Aorta (tissue), 5 donors: ENCODE data around the gene FBN3. TPM values are rescaled to one million over a fixed set of nuclear protein-coding genes. Genes with fewer than 3 reads are reported as not detected.

Experiments used
- ATAC-seq: fragments of 200-7000 bp; cut with Tn5 transposase; one replicate; pipeline ENCODE4 v1.9.1; 2022; ENCODE audit warnings: moderate library complexity; ENCODE audit not compliant: low FRiP score
- DNase-seq, 2 donors: peaks; one replicate each; pipeline ENCODE4 v3.0.0-alpha.2; 2020
- H3K27ac ChIP-seq, 2 donors: one replicate each; pipeline ENCODE4 v1.5.1; 2013; ENCODE audit warnings: low read length in 2 of 2, mild to moderate bottlenecking in 2 of 2, moderate library complexity in 2 of 2, control low read depth in 1 of 2, inconsistent platforms in 1 of 2, low read depth in 1 of 2
- H3K27me3 ChIP-seq, 2 donors: one replicate each; pipeline ENCODE4 v1.6.1; 2013; ENCODE audit warnings: control low read depth in 1 of 2, low read length in 1 of 2, mild to moderate bottlenecking in 1 of 2, moderate library complexity in 1 of 2; ENCODE audit not compliant: insufficient read depth in 2 of 2, control insufficient read depth in 1 of 2
- H3K36me3 ChIP-seq, 2 donors: one replicate each; pipeline ENCODE4 v1.6.1; 2013; ENCODE audit warnings: control low read depth in 1 of 2, low read length in 1 of 2, mild to moderate bottlenecking in 1 of 2; ENCODE audit not compliant: insufficient read depth in 2 of 2, control insufficient read depth in 1 of 2
- H3K4me1 ChIP-seq, 2 donors: one replicate each; pipeline ENCODE4 v1.6.1; 2013; ENCODE audit warnings: low read length in 2 of 2, control low read depth in 1 of 2, mild to moderate bottlenecking in 1 of 2, moderate library complexity in 1 of 2; ENCODE audit not compliant: insufficient read depth in 2 of 2, control insufficient read depth in 1 of 2
- H3K4me3 ChIP-seq, 2 donors: one replicate each; pipeline ENCODE4 v1.5.1; 2013; ENCODE audit warnings: low read length in 2 of 2, control low read depth in 1 of 2, mild to moderate bottlenecking in 1 of 2
- H3K9me3 ChIP-seq: one replicate; pipeline ENCODE4 v1.6.1; 2013; ENCODE audit warnings: mild to moderate bottlenecking, low read length; ENCODE audit not compliant: control insufficient read depth
- WGBS, 2 donors: extraction: QIAGEN DNeasy Blood & Tissue Kit; methylation state at CpG; one replicate each; pipeline ENCODE4 v1.1.7; 2013; 5-methylcytosine and 5-hydroxymethylcytosine counted together
- intact Hi-C, 2 donors: fragments of 100-400 bp; cut with DNase I; formaldehyde crosslinking; loops; one replicate each; pipeline versions ENCODE4 v1.14.2 to v1.15.0; 2022
- polyA plus RNA-seq, 2 donors: library from polyadenylated mRNA; stranded (reverse); fragments of 200-250 nt; gene quantifications; one replicate each; pipeline ENCODE4 v1.2.3, GENCODE V29; 2013
- total RNA-seq, 2 donors: library from RNA; stranded (reverse); fragmentation: NEBNext Ultra II Directional; extraction: Animal tissue kit (Norgen Biotek cat#: 25700); gene quantifications; one replicate each; pipeline ENCODE4 v1.2.1, GENCODE V29; 2021
- donor health status: healthy with polysubstance abuse.
- donor health status: Bipolar disorder and iron deficiency.
- donor health status: DM: no; HTN: no; CAD: no.
- donor health status: DM: no; HTN: no; CAD: no.
- donor health status: DM: yes; HTN: yes; CAD: no.

Gene FBN3
- total and polyA plus RNA-seq, 4 donors = not detected

GRCh38 chr19:8128551-8128950 lies 20.8 kb downstream of the FBN3 start:
- Histone ChIP-seq H3K9me3 (no peaks in the 10 kb centered on the region), H3K4me3 (no peak overlapping the region), H3K4me1 (no peaks in the 10 kb centered on the region), H3K36me3 (no peaks in the 10 kb centered on the region), H3K27ac (no peak overlapping the region), H3K27me3 (no peaks in the 10 kb centered on the region)
- DNase-seq (no peak), ATAC-seq (no peak)
- WGBS, 2 donors = 91% methylated on average over 8 of the region's 8 CpGs
- intact Hi-C loops = no loop called here

DNA sequence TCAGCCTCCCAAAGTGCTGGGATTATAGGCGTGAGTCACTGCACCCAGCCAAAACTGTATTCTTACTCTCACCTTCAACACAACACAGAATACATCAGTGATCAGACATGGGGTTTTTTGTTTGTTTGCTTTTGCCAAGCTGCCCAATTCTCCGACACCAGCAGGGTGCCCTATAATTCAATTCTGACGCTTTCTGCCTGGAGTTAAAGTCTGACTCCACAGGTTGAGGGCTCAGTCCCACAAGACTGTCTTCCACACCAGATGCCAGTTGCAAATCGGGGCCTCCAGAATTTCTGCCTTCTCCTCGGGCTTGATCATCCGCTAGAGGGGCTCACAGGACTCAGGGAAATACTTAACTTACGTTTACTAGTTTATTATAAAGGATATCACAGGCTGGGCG lies 22.1 kb downstream of the FBN3 start:
- Histone ChIP-seq H3K9me3 (no peaks in the 10 kb centered on the region), H3K4me3 (no peak overlapping the region), H3K27me3 (no peaks in the 10 kb centered on the region), H3K27ac (no peak overlapping the region), H3K36me3 (no peaks in the 10 kb centered on the region), H3K4me1 (no peaks in the 10 kb centered on the region)
- ATAC-seq (no peak), DNase-seq (no peak)
- 77 to 79% methylated on average over 8 of the region's 8 CpGs for WGBS, 2 donors
- intact Hi-C loops = no loop called here

- intact Hi-C loops = no loop called here
- no peak for DNase-seq
- H3K27me3 ChIP-seq = no peaks in the 10 kb centered on the region
- ATAC-seq = no peak
- H3K36me3 ChIP-seq = no peaks in the 10 kb centered on the region
- H3K4me1 ChIP-seq = no peaks in the 10 kb centered on the region
- 88 to 93% methylated on average over 18 of the region's 18 CpGs for WGBS, 2 donors
- H3K27ac ChIP-seq = no peak overlapping the region
- no peak overlapping the region for H3K4me3 ChIP-seq
- H3K9me3 ChIP-seq = no peaks in the 10 kb centered on the region
These were observed 22.9 kb downstream of the FBN3 start for GRCh38 chr19:8126511-8126910.

DNA sequence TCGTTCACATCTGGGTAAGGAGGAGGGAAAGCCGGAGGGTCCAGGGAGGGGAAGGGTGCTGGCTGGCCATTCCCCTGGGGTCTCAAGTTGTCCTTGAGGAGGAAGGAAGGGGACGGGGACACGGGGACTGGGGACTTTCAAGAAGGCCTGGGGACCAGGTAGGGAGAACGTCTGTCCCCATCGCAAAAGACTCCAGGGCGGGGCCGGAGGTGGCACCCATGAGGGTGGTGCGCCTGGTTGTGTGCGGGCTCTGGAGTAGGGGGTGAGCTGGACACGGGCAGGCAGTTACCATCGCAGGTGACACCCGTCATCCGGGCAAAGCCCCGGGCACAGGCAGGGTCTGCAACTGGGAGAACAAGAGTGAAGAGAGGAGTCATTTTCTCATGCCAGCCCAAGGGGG lies 23.4 kb downstream of the FBN3 start:
- intact Hi-C loops = no loop called here
- H3K4me1 ChIP-seq = no peaks in the 10 kb centered on the region
- 90 to 91% methylated on average over 15 of the region's 15 CpGs for WGBS, 2 donors
- H3K27ac ChIP-seq = no peak overlapping the region
- H3K27me3 ChIP-seq = no peaks in the 10 kb centered on the region
- DNase-seq (no peak), ATAC-seq (no peak)
- no peaks in the 10 kb centered on the region for H3K9me3 ChIP-seq
- no peaks in the 10 kb centered on the region for H3K36me3 ChIP-seq
- H3K4me3 ChIP-seq = no peak overlapping the region

DNA sequence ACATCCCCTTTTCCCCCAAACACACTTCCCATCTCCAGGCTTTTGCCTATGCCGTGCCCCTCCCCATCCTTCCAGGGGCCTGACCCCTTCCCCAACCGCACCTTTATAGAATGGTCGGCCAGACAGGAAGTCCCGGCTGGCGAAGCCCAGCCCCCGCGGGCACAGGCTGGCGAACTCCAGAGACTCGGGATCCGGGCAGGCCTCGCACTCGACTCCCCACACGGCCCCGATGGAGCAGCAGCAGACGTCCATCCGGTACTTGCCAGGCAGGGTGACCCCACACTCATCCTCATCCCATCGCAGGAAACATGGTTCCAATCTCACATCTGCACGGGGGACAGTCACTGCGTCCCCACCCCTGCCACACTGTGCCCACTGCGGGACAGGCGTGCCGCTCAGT lies 25.7 kb downstream of the FBN3 start:
- Histone ChIP-seq H3K36me3 (no peaks in the 10 kb centered on the region), H3K27ac (no peak overlapping the region), H3K9me3 (no peaks in the 10 kb centered on the region), H3K4me3 (no peak overlapping the region), H3K4me1 (no peaks in the 10 kb centered on the region), H3K27me3 (no peaks in the 10 kb centered on the region)
- WGBS, 2 donors = 91 to 93% methylated on average over 22 of the region's 22 CpGs
- no peak for ATAC-seq
- intact Hi-C loops = no loop called here
- DNase-seq = no peak

DNA sequence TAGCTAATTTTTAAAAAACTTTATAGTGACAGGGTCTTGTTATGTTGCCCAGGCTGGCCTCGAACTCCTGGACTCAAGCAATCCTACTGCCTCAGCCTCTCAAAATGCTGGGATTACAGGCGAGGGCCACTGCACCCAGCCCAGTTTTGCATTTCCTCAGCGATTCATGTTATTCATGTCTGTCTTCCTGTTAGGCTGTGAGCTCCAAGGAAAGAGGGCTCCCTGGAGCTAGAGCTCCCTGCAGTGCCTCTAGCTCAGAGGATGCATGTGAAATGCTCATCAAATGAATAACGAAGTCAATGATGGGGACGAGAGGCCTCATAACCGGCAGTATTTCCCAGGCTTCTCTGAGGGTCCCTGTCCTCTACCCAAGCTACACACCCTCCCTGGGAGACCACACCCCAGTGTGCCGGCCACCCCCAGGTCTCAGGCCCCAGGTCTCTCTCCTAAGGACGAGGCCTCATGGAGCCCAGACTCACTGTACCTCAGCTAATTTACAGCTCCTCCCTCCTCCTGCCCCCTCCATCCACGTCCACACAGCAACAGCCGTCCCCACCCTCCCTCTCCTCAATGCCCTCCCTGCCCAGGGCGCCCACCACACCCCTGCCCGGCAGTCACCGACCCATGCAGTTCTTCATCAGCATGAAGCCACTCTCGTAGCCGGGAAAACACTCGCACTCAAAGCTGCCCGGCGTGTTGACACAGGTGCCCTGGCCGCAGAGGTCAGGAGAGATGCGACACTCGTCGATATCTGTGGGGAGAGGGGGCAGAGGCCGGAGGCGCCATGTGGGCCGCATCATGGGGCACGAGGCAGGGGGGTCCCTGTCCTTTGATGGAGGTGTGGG lies 28.5 kb downstream of the FBN3 start:
- WGBS, 2 donors = 63 to 73% methylated on average over 26 of the region's 26 CpGs
- Histone ChIP-seq H3K27ac (no peak overlapping the region), H3K9me3 (no peaks in the 10 kb centered on the region), H3K27me3 (no peaks in the 10 kb centered on the region), H3K4me3 (no peak overlapping the region), H3K4me1 (no peaks in the 10 kb centered on the region), H3K36me3 (no peaks in the 10 kb centered on the region)
- intact Hi-C loops = no loop called here
- ATAC-seq (no peak), DNase-seq (peak in 1 of 2 donors; percentile 67)

- no peak overlapping the region for H3K27ac ChIP-seq
- H3K4me3 ChIP-seq = no peak overlapping the region
- ATAC-seq = no peak
- intact Hi-C loops = no loop called here
- H3K27me3 ChIP-seq = no peaks in the 10 kb centered on the region
- DNase-seq = no peak
- H3K9me3 ChIP-seq = no peaks in the 10 kb centered on the region
- no peaks in the 10 kb centered on the region for H3K4me1 ChIP-seq
- no peaks in the 10 kb centered on the region for H3K36me3 ChIP-seq
- WGBS, 2 donors = 90 to 91% methylated on average over 2 of the region's 2 CpGs
These were observed 31.4 kb downstream of the FBN3 start for GRCh38 chr19:8117991-8118390.

DNA sequence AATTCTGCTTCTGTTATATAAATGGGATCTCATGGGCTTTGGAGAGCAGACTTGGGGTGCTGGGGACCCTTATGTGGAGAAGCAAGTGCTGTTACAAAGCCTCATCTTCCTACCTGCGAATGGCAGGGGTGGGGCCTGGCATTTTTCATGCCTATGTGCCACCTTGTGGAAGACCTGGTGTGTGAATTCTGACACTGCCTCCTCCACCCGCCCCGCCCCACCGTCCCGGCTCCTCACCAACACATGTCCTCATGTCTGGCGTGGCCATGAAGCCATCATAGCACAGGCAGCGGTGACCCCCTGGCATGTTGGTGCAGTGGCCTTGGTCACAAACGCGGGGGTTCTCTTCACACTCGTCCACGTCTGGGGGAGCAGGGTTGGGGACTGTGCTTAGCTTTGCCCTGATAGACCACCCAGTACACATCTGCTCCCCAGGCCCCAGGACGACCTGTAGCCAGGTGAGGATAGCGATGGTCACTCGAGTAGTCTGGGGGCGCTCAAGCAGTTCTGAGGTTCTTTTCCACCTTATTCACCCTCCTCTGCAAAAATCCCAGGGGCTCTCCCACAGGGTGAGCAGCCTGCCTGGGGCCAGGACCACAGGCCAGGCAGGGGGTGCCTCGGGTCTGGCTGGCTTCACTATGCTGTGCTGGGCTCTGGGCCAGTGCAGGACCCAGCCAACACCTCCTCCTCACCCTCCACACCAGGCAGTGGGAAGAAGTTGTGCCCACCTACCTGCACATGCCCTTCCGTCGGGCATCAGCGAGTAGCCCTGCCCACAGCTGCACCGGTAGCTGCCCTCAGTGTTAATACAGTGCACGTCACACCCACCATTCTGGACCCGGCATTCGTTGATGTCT lies 32.7 kb downstream of the FBN3 start:
- no peaks in the 10 kb centered on the region for H3K9me3 ChIP-seq
- peak in 1 of 2 donors; percentile 59 for DNase-seq
- H3K4me1 ChIP-seq = no peaks in the 10 kb centered on the region
- no peaks in the 10 kb centered on the region for H3K27me3 ChIP-seq
- no peak for ATAC-seq
- no peak overlapping the region for H3K27ac ChIP-seq
- whole genome bisulfite sequencing, 2 donors = 80 to 81% methylated on average over 23 of the region's 23 CpGs
- intact Hi-C loops = no loop called here
- H3K36me3 ChIP-seq = no peaks in the 10 kb centered on the region
- H3K4me3 ChIP-seq = no peak overlapping the region
